Thoracic aorta (tissue), 2 donors: Measurements from ENCODE around the gene TRIO. TPM values are rescaled to one million over a fixed set of nuclear protein-coding genes. Genes with fewer than 3 reads are reported as not detected.

Experiments used
- ATAC-seq: fragments of 150-250 bp; one replicate; pipeline ENCODE4 v1.8.0; 2017; ENCODE audit warnings: low read depth; ENCODE audit not compliant: insufficient number of reproducible peaks, low FRiP score
- DNase-seq: peaks from one replicate; pipeline ENCODE4 v3.0.0-alpha.2; 2020; ENCODE audit warnings: low spot score
- H3K27ac ChIP-seq, 2 donors: fragments of 200-600 bp; sonication (generic); 1 replicate in 1 of 2; 2 replicates in 1 of 2; pipeline ENCODE4 v1.5.1; 2016; ENCODE audit warnings: mild to moderate bottlenecking in 2 of 2, moderate library complexity in 2 of 2
- H3K27me3 ChIP-seq: fragments of 200-600 bp; sonication (generic); replicated peaks from 2 replicates; pipeline ENCODE4 v1.6.0; 2016; ENCODE audit warnings: mild to moderate bottlenecking; ENCODE audit not compliant: insufficient read depth
- H3K36me3 ChIP-seq: fragments of 200-600 bp; sonication (generic); one replicate; pipeline ENCODE4 v1.5.1; 2016
- H3K4me1 ChIP-seq, 2 donors: fragments of 200-600 bp; sonication (generic); 1 replicate in 1 of 2; 2 replicates in 1 of 2; pipeline versions ENCODE4 v1.5.1 to v1.6.0; 2016; ENCODE audit warnings: low read depth in 2 of 2, mild to moderate bottlenecking in 1 of 2; ENCODE audit not compliant: control insufficient read depth in 1 of 2
- H3K4me3 ChIP-seq: fragments of 200-600 bp; sonication (generic); 2 replicates; pipeline ENCODE4 v1.5.1; 2016; ENCODE audit warnings: mild to moderate bottlenecking
- H3K9me3 ChIP-seq: fragments of 200-600 bp; sonication (generic); 2 replicates; pipeline ENCODE4 v1.5.1; 2016
- total RNA-seq, 2 donors: library from RNA; depleted of rRNA; stranded (reverse); fragments of >200 nt; gene quantifications; one replicate each; pipeline versions ENCODE4 v1.1.0 to v1.2.3, GENCODE V29; 2016
- TF ChIP-seq, protein P1 (sequence below): fragments of 200-600 bp; sonication (generic); IDR thresholded peaks from one replicate; pipeline ENCODE4 v1.5.1; 2019; ENCODE audit warnings: antibody characterized with exemption

TRIO gene
- total RNA-seq, 2 donors from 2014 or later: 219 to 300 TPM

DNA sequence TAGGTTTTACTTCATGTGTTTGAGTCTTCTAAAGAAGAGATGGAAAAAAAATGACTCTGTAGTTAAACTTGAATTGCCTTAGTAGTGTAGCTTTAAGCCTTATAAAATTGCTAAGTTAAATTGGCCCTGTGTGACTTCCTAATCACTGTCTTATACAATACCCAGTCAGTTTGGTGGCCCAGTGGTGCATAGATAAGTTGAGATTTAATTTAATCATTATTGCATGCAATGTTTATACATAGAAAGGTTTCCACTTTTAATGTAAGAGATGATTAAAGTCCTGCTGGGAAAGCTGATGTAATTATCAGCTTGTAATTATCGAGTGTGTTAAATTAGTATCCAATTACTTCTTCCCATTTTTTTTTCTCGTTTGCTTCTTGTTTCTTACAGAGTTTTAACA is 187.1 kb downstream of the TRIO start:
- TF ChIP-seq, protein P1, sequence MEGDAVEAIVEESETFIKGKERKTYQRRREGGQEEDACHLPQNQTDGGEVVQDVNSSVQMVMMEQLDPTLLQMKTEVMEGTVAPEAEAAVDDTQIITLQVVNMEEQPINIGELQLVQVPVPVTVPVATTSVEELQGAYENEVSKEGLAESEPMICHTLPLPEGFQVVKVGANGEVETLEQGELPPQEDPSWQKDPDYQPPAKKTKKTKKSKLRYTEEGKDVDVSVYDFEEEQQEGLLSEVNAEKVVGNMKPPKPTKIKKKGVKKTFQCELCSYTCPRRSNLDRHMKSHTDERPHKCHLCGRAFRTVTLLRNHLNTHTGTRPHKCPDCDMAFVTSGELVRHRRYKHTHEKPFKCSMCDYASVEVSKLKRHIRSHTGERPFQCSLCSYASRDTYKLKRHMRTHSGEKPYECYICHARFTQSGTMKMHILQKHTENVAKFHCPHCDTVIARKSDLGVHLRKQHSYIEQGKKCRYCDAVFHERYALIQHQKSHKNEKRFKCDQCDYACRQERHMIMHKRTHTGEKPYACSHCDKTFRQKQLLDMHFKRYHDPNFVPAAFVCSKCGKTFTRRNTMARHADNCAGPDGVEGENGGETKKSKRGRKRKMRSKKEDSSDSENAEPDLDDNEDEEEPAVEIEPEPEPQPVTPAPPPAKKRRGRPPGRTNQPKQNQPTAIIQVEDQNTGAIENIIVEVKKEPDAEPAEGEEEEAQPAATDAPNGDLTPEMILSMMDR: no peak
- ATAC-seq: no peak
- Histone ChIP-seq H3K36me3 (peaks cover 15% of the 10 kb centered on the region), H3K27me3 (no peaks in the 10 kb centered on the region), H3K27ac (no peak overlapping the region), H3K9me3 (no peaks in the 10 kb centered on the region), H3K4me3 (no peak overlapping the region), H3K4me1 (peaks cover 3 to 17% of the 10 kb centered on the region in 2 donors)
- no peak for DNase-seq

DNA sequence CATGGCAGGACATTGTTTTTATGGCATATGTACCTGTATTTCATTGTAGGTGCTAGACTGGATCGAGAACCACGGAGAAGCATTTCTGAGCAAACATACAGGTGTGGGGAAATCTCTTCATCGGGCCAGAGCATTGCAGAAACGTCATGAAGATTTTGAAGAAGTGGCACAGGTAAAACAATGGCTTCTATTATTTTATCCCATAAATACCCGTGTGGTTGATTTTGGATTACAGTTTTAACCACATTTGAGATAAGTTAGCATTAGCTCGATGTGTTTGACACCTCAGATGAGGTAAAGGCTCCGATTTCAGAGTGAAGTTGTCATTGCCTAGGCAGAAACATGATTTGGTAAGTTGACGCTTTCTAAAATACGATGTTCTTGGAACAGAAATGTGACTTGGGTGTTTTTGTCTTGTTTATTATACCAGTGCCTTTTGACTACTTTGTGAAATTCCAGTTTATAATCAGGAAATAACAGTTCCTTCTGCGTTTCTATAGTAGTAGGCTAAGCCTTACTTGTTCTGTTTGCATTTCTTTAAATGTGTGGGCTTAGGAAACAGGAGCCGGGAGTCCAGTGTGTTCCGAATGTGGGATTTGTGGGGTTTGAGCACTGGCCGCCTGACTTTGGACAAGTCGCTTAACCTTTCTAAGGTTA is 187.7 kb downstream of the TRIO start:
- no peak for DNase-seq
- no peaks in the 10 kb centered on the region for H3K9me3 ChIP-seq
- no peak overlapping the region for H3K4me3 ChIP-seq
- H3K27ac ChIP-seq: no peak overlapping the region
- no peak for ATAC-seq
- TF ChIP-seq, protein P1: no peak
- peaks cover 3 to 17% of the 10 kb centered on the region in 2 donors for H3K4me1 ChIP-seq
- H3K27me3 ChIP-seq: no peaks in the 10 kb centered on the region
- peaks cover 15% of the 10 kb centered on the region for H3K36me3 ChIP-seq

DNA sequence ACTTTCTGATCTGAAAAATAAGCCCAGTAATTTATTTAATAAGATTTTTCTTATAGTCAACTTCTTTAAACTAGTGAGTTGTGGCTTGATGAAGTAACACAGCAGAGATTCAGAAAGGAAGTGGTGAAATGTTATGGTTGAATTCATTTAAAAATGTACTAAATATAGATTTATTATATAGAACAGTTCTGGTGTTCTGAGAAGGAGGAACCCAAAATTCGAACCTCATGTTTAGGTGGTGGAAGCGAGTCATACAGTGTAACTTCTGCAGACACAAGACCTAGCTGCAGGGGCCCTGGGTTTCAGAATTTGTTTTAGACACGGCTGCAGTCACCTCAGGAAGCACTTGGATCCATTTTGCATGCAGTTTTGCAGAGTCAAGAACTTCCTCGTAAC is 188.2 kb downstream of the TRIO start:
- H3K36me3 ChIP-seq: peaks cover 18% of the 10 kb centered on the region
- no peak for ATAC-seq
- no peak overlapping the region for H3K4me3 ChIP-seq
- no peak for DNase-seq
- H3K9me3 ChIP-seq: no peaks in the 10 kb centered on the region
- TF ChIP-seq, protein P1: no peak
- H3K27me3 ChIP-seq: no peaks in the 10 kb centered on the region
- peaks cover 3 to 17% of the 10 kb centered on the region in 2 donors for H3K4me1 ChIP-seq
- H3K27ac ChIP-seq: no peak overlapping the region

DNA sequence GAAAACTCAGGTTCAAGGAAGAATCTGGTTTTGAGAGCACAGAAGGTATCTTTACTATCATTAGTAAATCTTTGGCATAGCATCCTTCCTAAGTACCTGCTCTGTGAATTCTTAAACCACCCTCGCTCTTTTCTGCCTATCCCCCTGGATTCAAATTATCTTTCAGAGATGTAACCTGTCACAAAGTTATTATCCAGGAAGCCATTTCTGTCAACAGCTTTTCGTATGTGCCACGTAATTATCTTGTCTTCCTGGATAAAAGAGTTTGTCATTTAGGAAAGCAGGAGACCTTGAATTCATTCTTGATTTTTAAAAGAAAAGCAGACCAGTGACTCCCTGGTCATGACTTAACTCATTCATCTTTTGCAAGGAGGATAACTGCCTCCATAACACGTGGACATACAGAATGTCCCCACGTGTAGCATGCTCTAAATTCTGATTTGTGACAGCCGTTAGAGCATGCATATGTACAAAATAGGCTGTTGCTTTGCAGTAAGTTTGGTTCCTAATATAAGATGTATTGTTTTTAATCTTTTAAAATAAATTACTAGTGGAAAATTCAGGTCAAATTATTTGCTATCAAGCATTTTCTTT is 189.0 kb downstream of the TRIO start:
- peaks cover 23% of the 10 kb centered on the region for H3K36me3 ChIP-seq

DNA sequence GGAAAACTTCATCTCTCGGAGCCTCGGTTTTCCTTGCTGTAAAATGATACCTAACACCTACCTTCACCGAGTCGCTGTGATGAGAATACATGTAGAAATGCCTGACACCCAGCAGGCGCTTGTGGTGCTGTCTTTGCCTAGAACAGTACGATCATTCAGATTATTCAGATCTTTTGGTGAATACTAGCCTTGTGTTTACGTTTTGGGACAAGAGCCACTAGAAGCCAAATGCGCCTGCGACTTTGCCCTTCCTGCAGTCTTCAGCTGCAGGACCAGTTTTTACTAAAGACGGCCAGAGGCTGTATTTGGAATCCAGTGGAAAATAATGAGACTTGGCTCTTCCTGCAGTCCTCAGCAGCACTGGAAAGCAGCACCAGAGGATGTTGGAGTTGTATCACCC is 189.6 kb downstream of the TRIO start:
- TF ChIP-seq, protein P1: no peak
- Histone ChIP-seq H3K4me3 (no peak overlapping the region), H3K9me3 (no peaks in the 10 kb centered on the region), H3K4me1 (peaks cover 3 to 25% of the 10 kb centered on the region in 2 donors), H3K27me3 (no peaks in the 10 kb centered on the region), H3K36me3 (peaks cover 23% of the 10 kb centered on the region), H3K27ac (no peak overlapping the region)
- no peak for DNase-seq
- no peak for ATAC-seq

More for the DNA sequence above, 189.0 kb downstream of the TRIO start:
- peaks cover 3 to 19% of the 10 kb centered on the region in 2 donors for H3K4me1 ChIP-seq
- TF ChIP-seq, protein P1: no peak
- no peak overlapping the region for H3K27ac ChIP-seq
- no peak for ATAC-seq
- H3K9me3 ChIP-seq: no peaks in the 10 kb centered on the region
- no peak overlapping the region for H3K4me3 ChIP-seq
- H3K27me3 ChIP-seq: no peaks in the 10 kb centered on the region
- no peak for DNase-seq
